ENCODE data around the gene GRK4.
"Not testable (repeated sequence)": the region's sequence is repeated elsewhere in the genome, so short reads cannot be mapped to it uniquely, and the experiment has no call there.

The GRK4 gene

DNA sequence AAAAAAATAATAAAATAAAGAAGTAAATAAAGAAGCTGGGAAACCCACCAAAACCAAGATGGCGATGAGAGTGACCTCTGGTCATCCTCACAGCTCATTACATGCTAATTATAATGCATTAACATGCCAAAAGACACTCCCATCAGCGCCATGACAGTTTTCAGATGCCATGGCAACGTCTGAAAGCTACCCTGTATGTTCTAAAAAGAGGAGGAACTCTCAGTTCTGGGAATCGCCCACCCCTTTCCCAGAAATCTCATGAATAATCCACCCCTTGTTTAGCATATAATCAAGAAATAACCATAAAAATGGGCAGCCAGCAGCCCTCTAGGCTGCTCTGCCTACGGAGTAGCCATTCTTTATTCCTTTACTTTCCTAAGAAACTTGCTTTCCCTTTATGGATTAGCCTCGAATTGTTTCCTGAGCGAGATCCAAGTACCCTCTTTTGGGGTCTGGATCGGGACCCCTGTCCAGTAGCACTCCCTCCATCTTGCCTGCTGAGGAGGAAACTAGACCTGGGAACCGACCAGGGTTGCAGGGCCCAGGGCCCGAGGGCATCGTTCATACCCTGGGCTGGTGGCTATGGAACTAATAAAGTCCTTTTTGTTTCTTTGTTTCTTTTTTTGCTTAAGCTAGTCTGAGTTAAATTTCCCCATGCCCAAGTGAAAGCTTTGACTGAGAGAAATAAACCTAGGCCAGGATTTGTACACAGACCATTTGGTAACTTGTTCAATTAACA, 80.1 kb downstream of the GRK4 start:
- no peak for DNase-seq

DNA sequence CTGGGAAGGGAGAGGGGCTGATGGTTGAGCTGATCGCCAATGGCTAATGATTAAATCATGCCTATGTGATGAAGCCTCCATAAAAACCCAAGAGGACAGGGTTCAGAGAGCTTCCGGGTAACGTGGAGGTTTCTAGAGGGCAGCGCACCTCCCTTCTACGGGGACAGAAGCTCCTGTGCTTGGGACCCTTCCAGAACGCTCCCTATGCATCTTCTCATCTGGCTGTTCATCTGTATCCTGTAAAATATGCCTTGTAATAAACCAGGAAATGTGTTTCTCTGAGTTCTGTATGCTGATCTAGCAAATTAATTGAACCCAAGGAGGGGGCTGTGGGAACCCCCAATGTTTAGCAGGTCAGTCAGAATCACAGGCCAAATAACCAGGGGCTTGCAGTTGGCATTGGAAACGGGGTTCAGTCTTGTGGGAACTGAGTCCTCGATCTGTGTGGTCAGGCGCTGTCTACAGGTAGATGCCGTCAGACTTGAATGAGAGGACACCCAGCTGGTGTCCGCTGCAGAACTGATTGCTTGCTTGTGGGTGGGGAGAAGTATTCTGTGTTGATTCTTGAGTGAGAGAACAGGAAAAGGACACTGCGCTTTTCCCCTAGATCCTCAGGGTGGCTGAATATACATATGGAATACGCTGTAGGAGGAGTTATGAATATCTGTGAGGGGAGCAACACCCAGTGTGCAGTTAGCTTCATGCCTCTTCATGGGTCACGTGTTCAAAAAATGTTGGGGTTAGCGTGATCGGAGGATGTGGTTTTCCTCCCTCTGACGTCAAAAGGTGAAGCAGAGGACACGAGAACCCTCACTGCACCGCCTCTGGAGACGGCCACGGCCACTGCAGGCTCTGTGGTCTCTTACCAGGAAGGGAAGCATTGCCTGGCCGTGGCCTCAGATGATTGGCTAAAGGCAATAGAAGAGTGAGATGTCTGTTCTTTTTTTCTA, 81.8 kb downstream of the GRK4 start:
- DNase-seq: peak; percentile 58

DNA sequence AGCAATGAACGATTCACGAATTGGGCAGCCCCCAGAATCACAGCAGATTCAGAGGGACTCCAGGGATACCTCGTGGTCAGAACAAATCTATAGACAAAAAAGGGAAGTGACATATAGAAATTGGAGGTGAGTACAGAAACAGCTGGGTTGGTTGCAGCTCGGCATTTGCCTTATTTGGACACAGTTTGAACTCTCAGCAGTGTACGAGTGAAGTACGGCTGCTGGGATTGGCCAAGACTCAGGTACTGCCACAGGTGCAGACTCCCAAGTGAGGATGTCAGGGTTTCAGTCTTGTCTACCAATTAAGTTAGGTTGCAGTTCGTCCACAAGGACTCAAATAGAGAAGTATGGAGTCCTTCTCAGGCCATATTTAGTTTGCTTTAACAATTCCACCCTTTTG, 82.8 kb downstream of the GRK4 start:
- no peak for DNase-seq

DNA sequence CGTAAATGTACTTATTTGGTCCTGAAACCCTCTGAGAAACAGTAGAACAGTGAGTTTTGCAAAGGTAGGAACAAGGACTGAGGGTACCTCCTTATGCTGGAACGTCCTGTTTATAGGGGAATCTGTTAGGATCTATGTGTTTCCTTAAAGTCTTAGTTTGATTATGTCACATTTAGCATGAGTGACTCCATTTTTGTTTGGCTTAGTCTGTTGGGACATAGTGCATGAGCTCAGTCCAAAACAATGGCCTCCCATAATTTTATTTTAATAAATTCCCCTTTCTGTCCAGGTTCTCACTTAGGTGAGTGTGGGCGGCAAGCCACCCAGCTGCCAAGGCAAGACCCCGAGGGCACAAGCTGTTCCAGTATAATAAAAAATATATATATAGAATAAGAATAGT, 83.3 kb downstream of the GRK4 start:
- DNase-seq: no peak

DNA sequence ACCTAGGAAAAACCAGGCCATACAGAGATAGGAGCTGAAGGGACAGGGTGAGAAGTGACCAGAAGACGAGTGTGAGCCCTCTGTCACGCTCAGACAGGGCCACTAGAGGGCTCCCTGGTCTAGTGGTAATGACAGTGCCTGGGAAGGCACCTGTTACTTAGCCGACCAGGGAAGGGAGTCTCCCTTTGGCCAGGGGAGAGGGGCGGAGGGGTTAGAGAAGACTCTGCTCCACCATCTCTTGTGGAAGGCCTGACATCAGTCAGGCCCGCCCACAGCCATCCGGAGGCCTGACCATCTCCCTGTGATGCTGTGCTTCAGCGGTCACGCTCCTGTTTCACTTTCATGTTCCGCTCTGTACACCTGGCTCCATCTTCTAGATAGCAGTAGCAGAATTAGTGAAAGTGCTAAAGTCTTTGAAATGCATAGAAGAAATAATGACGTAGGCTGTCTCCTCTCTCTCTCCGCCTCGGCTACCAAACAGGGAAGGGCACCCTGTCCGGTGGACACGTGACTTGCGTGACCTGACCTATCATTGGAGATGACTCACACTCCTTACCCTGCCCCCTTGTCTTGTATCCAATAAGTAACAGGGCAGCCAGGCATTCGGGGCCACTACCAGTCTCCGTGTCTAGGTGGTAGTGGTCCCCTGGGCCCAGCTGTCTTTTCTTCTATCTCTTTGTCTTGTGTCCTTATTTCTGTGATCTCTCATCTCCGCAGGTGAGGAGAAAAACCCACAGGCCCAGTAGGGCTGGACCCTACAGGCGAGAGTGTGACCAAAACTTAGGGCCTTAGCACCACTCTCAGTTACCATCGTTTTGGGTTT, 84.3 kb downstream of the GRK4 start:
- peak; percentile 62 for DNase-seq

DNA sequence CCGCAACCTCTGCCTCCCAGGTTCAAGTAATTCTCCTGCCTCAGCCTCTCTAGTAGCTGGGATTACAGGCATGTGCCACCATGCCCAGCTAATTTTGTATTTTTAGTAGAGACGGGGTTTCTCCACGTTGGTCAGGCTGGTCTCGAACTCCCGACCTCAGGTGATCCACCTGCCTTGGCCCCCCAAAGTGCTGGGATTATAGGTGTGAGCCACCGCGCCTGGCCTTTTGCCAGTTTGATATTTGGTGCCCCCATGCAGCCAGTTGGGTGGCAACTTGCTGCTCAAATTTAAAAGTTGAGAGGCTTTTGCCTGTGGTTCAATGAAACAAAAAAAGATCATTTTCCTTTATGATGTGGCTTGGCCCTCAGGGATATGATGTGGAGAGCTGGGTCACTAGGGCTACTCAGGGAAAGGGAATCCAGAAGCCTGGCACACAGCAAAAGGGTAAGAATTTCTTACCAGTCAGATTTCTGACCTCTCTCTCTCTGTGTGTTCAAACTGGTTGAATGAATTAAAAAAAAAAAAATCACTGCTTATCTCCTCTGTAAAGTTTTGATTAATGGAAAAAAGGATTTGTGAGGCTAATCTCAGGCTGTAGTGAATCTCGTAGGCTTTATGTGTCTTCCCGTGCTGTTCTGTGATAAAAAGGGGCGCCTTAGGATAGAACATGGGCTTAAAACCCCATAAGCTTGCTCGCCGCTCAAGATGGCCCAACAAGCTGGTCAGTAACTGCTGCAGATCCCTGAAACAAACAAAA, 87.9 kb downstream of the GRK4 start:
- not testable (repeated sequence) for DNase-seq

DNA sequence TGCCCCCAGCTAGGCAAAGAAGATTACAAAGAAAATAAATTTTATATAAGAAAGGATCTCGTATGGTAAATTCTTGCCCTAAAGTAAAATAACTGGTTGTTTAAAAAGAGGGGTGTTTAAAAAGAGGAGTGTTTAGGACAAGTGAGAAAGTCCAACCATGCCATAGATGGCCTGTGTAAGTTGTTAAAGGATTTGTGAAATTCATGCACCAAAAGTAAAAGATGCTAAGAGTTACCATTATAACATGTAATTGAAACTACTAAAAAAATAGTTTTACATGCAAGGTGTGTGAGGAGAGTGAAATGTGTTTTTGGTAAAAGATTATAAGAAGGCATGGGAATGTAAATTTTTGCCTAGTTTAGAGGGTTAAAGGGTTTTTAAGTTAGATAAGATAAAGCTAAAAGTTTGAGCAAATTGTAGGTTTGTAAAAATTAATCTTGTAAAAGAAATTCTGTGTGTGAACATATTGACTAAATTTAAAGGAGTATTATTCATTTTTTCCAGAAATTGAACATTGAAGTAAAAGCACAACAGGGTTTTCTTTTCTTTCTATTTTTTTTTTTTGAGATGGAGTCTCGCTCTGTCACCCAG, 90.9 kb downstream of the GRK4 start:
- no peak for DNase-seq

DNA sequence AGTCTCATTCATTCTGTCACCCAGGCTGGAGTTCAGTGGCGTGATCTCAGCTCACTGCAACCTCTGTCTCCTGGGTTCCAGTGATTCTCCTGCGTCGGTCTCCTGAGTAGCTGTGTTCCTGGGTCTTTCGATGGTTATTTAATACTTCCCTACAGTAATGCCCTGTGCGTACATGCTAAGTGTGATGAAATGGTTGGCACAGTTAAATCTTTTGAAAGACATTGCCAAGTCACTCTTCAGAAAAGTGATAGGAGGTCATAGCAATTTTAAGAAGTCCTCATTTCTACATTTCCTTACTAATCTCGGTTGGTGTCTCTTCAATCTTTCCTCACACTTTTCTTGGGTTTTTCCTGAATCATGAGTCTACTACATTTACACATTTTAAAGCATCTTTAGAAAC, 96.6 kb downstream of the GRK4 start:
- DNase-seq: no peak

DNA sequence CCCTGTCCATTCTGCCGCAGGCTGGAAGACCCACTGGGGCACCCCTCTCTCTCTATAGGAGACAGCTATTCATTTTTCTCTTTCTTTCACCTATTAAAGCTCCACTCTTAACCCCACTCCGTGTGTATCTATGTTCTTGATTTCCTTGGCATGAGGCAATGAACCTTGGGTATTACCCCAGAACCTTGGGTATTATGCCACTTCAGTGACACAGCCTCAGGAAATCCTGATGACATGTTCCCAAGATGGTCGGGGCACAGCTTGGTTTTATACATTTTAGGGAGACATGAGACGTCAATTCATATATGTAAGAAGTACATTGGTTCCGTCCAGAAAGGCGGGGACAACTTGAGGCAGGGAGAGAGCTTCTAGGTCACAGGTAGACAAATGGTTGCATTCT, 97.6 kb downstream of the GRK4 start:
- no peak for DNase-seq

DNA sequence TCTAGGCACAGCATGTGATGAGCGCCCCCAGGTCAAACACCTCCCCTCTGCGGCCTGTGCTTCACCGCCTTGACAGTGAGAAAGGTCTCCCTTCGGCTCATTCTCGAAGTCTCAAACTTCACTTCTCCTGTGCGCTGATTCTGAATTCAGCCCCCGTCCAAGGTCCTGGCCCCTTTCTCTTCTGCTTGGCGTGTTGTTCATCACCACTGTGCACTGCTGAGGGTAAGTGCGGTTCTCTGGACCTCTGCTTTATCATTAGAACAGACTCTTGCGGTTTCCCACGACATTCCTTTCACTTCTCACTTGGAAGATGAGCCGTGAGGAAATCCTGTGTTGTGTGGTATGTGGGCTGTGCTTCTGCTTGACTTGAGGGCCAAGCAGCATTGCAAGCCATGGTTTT, 99.1 kb downstream of the GRK4 start:
- no peak for DNase-seq

DNA sequence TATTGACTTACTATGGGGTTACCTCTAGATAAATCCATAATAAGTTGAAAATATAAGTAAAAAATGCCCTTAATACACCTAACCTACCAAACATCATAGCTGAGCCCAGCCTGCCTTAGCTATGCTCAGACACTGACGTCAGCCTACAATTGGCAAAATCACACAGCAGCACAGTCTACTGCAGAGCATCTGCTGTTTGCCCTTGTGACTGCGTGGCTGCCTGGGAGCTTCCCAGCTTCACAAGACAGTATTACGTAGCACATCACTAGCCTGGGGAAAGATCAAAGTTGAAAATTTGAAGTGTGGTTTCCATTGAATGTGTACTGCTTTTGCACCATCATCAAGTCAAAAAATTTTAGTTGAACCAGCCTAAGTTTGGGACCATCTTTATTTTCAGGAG, 102.2 kb downstream of the GRK4 start:
- no peak for DNase-seq

DNA sequence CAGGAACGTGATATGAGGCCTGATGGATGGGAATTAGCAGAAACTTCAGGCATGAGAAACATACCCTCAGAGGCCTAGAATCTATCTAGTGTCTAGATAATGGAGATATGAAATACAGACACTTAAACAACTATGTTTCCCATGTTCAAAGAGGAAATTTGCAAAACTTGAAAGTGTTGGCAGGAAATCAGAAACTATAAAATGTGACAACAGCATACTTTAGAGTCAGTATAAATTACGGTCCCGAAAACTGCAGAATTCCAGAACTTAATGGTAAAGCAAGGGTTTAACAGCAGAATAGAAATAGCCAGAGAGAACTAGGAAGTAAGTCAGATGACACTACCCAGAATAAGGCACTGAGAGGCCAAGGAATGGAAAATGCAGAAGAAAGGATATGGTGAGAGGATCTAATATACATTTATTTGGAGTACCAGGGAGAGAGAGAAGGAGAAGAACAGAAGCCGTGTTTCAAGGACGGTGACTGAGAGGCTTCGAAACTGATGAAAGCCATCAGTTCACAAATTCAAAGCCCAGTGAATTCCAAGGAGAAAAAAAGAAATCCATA, 103.5 kb downstream of the GRK4 start:
- DNase-seq: no peak

DNA sequence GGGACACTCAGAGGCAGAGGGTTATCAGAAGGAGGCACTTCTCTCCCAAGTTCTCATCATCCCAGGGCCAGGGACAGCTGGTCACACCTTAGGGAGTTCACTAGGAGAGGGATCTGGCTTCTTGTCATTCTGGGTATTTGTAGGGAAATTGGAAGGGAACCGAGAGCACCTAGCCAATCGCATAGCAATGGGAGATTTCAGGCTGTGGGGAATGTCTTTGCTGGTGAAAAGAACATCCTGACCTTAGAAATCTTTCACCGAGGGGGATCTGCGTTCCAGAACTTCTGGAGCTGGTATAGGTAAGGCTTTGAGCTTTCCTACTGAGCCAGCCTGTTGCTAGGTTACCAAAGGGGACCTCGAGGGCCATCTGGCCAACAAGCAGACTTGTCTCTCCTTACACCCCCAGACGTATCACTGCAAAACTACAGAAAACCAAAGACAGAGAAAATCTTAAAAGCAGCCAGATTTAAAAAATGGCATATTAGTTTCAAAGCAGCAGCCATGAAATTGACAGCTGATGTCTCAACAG, 104.2 kb downstream of the GRK4 start:
- no peak for DNase-seq

DNA sequence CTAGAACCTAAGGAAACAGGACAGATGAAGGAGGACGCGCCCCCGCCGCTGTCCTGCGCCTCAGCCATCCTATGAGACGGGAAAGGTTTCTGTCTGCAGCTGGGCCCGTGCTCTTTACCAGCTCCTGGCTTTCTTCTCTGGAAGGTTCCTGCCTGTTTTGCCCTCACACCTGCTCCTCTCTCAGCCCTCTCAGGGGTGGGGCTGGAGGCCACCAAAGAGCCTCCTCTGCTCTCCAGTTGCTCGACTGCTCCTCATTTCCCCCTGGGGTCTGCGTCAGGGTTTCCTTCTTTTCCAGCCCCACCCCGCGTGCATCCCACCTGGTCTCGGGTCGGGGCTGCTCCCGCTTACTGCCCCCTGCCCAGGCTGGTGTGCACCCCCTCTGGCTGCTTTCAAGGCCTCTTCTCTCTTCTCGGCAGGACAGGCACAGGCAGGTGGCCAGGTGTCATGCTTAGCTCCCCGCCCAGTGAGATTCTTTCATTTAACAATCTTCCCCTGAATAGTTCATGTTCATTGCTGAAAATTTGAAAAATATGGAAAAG, 106.4 kb downstream of the GRK4 start:
- DNase-seq: no peak

DNA sequence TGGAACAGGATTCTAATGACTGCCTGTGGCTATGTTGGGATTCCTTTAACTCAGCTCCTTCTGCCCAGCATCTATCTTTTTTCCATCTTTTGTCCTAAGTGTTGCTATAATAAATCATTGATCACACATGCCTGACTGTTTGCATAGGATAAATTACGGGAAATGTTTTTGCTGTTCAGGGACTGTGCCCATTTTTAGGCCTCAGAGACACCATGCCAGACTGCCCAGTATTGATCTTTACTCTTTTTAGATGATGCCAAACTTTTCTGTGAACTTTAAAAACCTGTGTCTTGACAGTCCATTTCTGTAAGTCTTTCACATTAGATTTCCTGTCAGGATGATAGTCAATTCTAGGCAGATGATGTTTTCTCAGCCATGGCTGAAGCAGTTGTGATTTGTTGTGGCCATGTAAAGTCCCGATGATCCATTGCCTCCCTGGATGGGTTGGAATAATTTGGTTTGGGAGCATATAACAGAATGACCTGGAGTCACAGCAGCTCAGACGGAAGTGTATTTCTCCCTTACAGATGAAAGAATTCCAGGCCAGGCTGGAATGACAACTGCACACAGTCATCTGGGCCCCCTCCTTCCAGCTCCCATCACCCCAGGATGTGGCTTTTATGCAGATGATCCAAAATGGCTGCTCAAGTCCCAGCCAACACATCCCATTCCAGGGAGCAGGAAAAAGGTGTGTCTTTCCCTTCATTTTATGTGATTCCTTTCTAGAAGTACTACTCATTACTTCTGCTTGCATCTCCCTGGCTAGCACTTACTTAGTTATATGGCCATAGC, 107.5 kb downstream of the GRK4 start:
- no peak for DNase-seq

DNA sequence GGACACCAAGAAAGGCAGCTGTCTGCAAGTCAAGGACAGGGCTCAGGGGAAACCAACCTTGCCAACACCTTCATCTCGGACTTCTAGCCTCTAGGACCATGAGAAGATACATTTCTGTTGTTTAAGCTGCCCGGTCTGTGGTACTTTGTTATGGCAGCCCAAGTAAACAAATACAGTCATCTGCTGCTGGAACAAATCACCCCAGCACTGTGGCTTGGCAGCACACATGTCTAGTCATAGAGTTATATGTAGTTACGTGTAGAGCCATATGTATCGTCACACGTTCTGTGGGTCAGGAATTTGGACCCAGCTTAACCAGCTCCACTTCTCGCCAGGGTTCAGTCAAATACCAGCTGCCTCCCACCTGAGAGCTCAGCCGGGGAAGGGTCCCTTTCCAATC, 108.4 kb downstream of the GRK4 start:
- DNase-seq: no peak

DNA sequence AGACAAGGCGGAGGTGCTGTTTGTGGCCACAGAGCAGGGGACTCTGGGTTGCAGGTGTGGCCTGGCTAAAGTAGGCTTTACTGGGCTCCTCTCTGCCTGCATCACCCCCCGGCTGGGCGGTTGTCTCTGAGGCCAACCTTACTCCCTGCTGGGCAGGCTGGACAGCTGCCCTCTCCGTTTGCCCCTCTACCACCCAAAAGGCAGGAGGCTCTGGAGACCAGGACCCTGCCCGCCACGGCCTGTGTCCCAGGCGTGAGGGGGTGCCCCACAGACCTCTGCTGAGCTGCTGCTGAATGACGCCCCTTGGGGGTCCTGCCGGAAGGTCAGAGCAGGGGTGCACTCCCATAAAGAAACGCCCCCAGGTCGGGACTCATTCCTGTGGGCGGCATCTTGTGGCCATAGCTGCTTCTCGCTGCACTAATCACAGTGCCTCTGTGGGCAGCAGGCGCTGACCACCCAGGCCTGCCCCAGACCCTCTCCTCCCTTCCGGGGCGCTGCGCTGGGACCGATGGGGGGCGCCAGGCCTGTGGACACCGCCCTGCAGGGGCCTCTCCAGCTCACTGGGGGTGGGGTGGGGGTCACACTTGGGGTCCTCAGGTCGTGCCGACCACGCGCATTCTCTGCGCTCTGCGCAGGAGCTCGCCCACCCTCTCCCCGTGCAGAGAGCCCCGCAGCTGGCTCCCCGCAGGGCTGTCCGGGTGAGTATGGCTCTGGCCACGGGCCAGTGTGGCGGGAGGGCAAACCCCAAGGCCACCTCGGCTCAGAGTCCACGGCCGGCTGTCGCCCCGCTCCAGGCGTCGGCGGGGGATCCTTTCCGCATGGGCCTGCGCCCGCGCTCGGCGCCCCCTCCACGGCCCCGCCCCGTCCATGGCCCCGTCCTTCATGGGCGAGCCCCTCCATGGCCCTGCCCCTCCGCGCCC, 110.0 kb downstream of the GRK4 start:
- peak; percentile 5 for DNase-seq

DNA sequence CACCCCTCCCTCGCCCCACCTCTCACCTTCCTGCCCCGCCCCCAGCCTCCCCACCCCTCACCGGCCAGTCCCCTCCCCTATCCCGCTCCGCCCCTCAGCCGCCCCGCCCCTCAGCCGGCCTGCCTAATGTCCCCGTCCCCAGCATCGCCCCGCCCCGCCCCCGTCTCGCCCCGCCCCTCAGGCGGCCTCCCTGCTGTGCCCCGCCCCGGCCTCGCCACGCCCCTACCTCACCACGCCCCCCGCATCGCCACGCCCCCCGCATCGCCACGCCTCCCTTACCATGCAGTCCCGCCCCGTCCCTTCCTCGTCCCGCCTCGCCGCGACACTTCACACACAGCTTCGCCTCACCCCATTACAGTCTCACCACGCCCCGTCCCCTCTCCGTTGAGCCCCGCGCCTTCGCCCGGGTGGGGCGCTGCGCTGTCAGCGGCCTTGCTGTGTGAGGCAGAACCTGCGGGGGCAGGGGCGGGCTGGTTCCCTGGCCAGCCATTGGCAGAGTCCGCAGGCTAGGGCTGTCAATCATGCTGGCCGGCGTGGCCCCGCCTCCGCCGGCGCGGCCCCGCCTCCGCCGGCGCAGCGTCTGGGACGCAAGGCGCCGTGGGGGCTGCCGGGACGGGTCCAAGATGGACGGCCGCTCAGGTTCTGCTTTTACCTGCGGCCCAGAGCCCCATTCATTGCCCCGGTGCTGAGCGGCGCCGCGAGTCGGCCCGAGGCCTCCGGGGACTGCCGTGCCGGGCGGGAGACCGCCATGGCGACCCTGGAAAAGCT, 110.9 kb downstream of the GRK4 start, which contains the start of the genes HTT and HTT-AS:
TSS of gene HTT (plus strand) at position 604 of the 768 bp plus-strand sequence. CDS start at position 749, 145 bp downstream.
TSS of gene HTT-AS (minus strand) at position 461 of the 768 bp plus-strand sequence.
- DNase-seq: peak; percentile 98
